K562 (cell line): Measurements from ENCODE around the gene NRM. TPM values are rescaled to one million over a fixed set of nuclear protein-coding genes. Genes with fewer than 3 reads are reported as not detected.

ENCODE experiments used
- ETV6 ChIP-seq, 3 experiments: fragments of 150-350 bp in 1 of 3; sonication (generic) in 1 of 3; formaldehyde crosslinking in 1 of 3; IDR thresholded peaks; 2 replicates each; pipeline versions ENCODE4 v1.6.1 to v1.8.0; 2014 to 2022; ENCODE audit warnings: borderline replicate concordance in 2 of 3, low read depth in 2 of 3, antibody characterized with exemption in 1 of 3, low read length in 1 of 3, mild to moderate bottlenecking in 1 of 3, missing genetic modification reagents in 1 of 3
- FIP1L1 ChIP-seq: fragments of 200-400 bp; formaldehyde crosslinking; IDR thresholded peaks from 2 replicates; pipeline ENCODE4 v1.6.1; 2018; ENCODE audit warnings: mild to moderate bottlenecking, low read depth, low read length; ENCODE audit not compliant: poor library complexity, severe bottlenecking
- L3MBTL2 ChIP-seq: fragments of 450-650 bp; IDR thresholded peaks from 2 replicates; pipeline ENCODE4 v1.6.1; 2016; ENCODE audit warnings: mild to moderate bottlenecking, moderate library complexity
- LCOR ChIP-seq: sonication (generic); formaldehyde crosslinking; IDR thresholded peaks from 2 replicates; pipeline ENCODE4 v1.8.0; 2022; ENCODE audit warnings: mild to moderate bottlenecking, missing genetic modification reagents
- MAFK ChIP-seq: IDR thresholded peaks from 2 replicates; pipeline ENCODE4 v1.6.1; 2011; ENCODE audit warnings: low read length, improper control_type of control experiment
- MCM3 ChIP-seq: fragments of 450-650 bp; IDR thresholded peaks from 2 replicates; pipeline ENCODE4 v1.6.1; 2016
- MTA3 ChIP-seq: fragments of 450-650 bp; formaldehyde crosslinking; IDR thresholded peaks from 2 replicates; pipeline ENCODE4 v1.6.1; 2017; ENCODE audit warnings: mild to moderate bottlenecking, borderline replicate concordance
- NCOA2 ChIP-seq, 2 experiments: fragments of 450-650 bp; IDR thresholded peaks; 2 replicates each; pipeline ENCODE4 v1.6.1; 2018; ENCODE audit warnings: mild to moderate bottlenecking in 2 of 2, moderate library complexity in 1 of 2; ENCODE audit not compliant: partially characterized antibody in 2 of 2
- RCOR1 ChIP-seq, 2 experiments: IDR thresholded peaks; 2 replicates each; pipeline ENCODE4 v1.6.1; 2012; ENCODE audit warnings: low read depth in 2 of 2, low read length in 2 of 2, borderline replicate concordance in 1 of 2, improper control_type of control experiment in 1 of 2
- ZBTB1 ChIP-seq: sonication (generic); formaldehyde crosslinking; IDR thresholded peaks from 2 replicates; pipeline ENCODE4 v1.8.1; 2023; ENCODE audit warnings: missing genetic modification reagents, low read depth, mild to moderate bottlenecking, borderline replicate concordance
- ZBTB49 ChIP-seq: sonication (generic); formaldehyde crosslinking; IDR thresholded peaks from 2 replicates; pipeline ENCODE4 v1.8.0; 2022; ENCODE audit warnings: missing genetic modification reagents, mild to moderate bottlenecking, borderline replicate concordance
- ZNF140 ChIP-seq: fragments of 250-450 bp; sonication (Bioruptor Pico); IDR thresholded peaks from 2 replicates; pipeline ENCODE4 v1.8.0; 2021; ENCODE audit warnings: moderate library complexity, mild to moderate bottlenecking, inconsistent platforms
- ZNF24 ChIP-seq: fragments of 450-650 bp; IDR thresholded peaks from 2 replicates; pipeline ENCODE4 v1.6.1; 2016
- ZNF444 ChIP-seq: fragments of 250-450 bp; sonication (Bioruptor Pico); IDR thresholded peaks from 2 replicates; pipeline ENCODE4 v1.4.0; 2020; ENCODE audit warnings: mild to moderate bottlenecking, moderate library complexity
- ZNF586 ChIP-seq: fragments of 450-650 bp; formaldehyde crosslinking; conservative IDR thresholded peaks from 2 replicates; pipeline ENCODE4 v1.4.0; 2020; ENCODE audit warnings: mild to moderate bottlenecking, moderate library complexity
- ZNF695 ChIP-seq: fragments of 450-650 bp; formaldehyde crosslinking; IDR thresholded peaks from 2 replicates; pipeline ENCODE4 v1.4.0; 2020; ENCODE audit warnings: mild to moderate bottlenecking, moderate library complexity
- polyA plus RNA-seq, 8 experiments: library from polyadenylated mRNA; depleted of rRNA in 4 of 8; stranded (reverse) in 5 of 8; unstranded in 3 of 8; fragments of >200 nt; fragmentation: Nextera tagmentation in 2 of 8; fragmentation: Illumina TruSeq in 1 of 8; extraction: Ambion mirVana in 2 of 8; extraction: Trizol in 1 of 8; gene quantifications; 2 replicates each; pipeline versions ENCODE4 v1.2.1 to v1.2.3, GENCODE V29; 2011 to 2014; ENCODE audit warnings: inconsistent platforms in 1 of 8, missing spikeins in 1 of 8
- total RNA-seq, 7 experiments: library from RNA; depleted of rRNA in 6 of 7; stranded (reverse); fragments of >200 nt in 6 of 7; fragmentation: Illumina TruSeq in 2 of 7; extraction: Trizol in 2 of 7; gene quantifications; 2 replicates each; pipeline versions ENCODE4 v1.2.1 to v1.2.3, GENCODE V29; 2011 to 2021; ENCODE audit warnings: low replicate concordance in 1 of 7
- TF ChIP-seq, protein P1 (sequence below): fragments of 250-450 bp; sonication (Bioruptor Pico); IDR thresholded peaks from 2 replicates; pipeline ENCODE4 v1.5.0; 2020; ENCODE audit warnings: mild to moderate bottlenecking
- TF ChIP-seq, protein P2 (sequence below): fragments of 250-450 bp; sonication (Bioruptor Pico); IDR thresholded peaks from 2 replicates; pipeline ENCODE4 v1.5.0; 2021
- TF ChIP-seq, protein P3 (sequence below): sonication (generic); formaldehyde crosslinking; IDR thresholded peaks from 2 replicates; pipeline ENCODE4 v1.8.0; 2022; ENCODE audit warnings: mild to moderate bottlenecking, missing genetic modification reagents

The NRM gene
- total and polyA plus RNA-seq, 9 of the 15 experiments (the other 6 are each of a cell fraction or from before 2014, with no cell fraction given) = 9.7 to 58.2 (median 18.1) TPM

GRCh38 chr6:30678964-30679726 is 11.6 kb downstream of the NRM start (continued):
- no peak for TF ChIP-seq ZNF695 (CRISPR knock-in tag)
- TF ChIP-seq ZBTB49 (CRISPR knock-in tag) = 0 out of 2 replicates have a peak, but pooled peaks have one; percentile 70
- TF ChIP-seq, protein P1, sequence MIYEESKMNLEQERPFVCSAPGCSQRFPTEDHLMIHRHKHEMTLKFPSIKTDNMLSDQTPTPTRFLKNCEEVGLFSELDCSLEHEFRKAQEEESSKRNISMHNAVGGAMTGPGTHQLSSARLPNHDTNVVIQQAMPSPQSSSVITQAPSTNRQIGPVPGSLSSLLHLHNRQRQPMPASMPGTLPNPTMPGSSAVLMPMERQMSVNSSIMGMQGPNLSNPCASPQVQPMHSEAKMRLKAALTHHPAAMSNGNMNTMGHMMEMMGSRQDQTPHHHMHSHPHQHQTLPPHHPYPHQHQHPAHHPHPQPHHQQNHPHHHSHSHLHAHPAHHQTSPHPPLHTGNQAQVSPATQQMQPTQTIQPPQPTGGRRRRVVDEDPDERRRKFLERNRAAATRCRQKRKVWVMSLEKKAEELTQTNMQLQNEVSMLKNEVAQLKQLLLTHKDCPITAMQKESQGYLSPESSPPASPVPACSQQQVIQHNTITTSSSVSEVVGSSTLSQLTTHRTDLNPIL (CRISPR knock-in tag) = no peak
- no peak for TF ChIP-seq NCOA2 (IDR thresholded peaks at IDR 0.05; ENCODE audit: partially characterized antibody in 2 of 2)
- TF ChIP-seq MCM3 = no peak
- TF ChIP-seq LCOR (CRISPR knock-in tag) = peak; percentile 72
- TF ChIP-seq ZNF140 (CRISPR knock-in tag) = no peak
- peak; percentile 45; the same call in 1 of the 2 replicates for TF ChIP-seq MAFK
- no peak for TF ChIP-seq ZBTB1 (CRISPR knock-in tag)
- TF ChIP-seq L3MBTL2 = 0 out of 2 replicates have a peak, but pooled peaks have one; percentile 38
- no peak for TF ChIP-seq FIP1L1
- TF ChIP-seq, protein P2, sequence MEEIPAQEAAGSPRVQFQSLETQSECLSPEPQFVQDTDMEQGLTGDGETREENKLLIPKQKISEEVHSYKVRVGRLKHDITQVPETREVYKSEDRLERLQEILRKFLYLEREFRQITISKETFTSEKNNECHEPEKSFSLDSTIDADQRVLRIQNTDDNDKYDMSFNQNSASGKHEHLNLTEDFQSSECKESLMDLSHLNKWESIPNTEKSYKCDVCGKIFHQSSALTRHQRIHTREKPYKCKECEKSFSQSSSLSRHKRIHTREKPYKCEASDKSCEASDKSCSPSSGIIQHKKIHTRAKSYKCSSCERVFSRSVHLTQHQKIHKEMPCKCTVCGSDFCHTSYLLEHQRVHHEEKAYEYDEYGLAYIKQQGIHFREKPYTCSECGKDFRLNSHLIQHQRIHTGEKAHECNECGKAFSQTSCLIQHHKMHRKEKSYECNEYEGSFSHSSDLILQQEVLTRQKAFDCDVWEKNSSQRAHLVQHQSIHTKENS = no peak
- peak; percentile 63; the same call in 1 of the 2 replicates for TF ChIP-seq ZNF24
- TF ChIP-seq ETV6 (IDR thresholded peaks at IDR 0.05; ENCODE audit: borderline replicate concordance in 1 of 2, low read depth in 2 of 2, low read length in 1 of 2) = peak in 1 of 2 experiments; percentile 38; a peak in 1 of 4 replicates
- no peak for TF ChIP-seq ETV6 (CRISPR knock-in tag; IDR thresholded peaks at IDR 0.05; ENCODE audit: borderline replicate concordance)
- peak; percentile 78; the same call in 1 of the 2 replicates for TF ChIP-seq MTA3
- peak; percentile 64 to 85; a peak in 3 of 4 replicates for TF ChIP-seq RCOR1 (IDR thresholded peaks at IDR 0.05; ENCODE audit: borderline replicate concordance in 1 of 2, low read depth in 2 of 2, low read length in 2 of 2)
- TF ChIP-seq ZNF586 = no peak
- TF ChIP-seq, protein P3, sequence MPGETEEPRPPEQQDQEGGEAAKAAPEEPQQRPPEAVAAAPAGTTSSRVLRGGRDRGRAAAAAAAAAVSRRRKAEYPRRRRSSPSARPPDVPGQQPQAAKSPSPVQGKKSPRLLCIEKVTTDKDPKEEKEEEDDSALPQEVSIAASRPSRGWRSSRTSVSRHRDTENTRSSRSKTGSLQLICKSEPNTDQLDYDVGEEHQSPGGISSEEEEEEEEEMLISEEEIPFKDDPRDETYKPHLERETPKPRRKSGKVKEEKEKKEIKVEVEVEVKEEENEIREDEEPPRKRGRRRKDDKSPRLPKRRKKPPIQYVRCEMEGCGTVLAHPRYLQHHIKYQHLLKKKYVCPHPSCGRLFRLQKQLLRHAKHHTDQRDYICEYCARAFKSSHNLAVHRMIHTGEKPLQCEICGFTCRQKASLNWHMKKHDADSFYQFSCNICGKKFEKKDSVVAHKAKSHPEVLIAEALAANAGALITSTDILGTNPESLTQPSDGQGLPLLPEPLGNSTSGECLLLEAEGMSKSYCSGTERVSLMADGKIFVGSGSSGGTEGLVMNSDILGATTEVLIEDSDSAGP (CRISPR knock-in tag) = peak; percentile 37; the same call in 1 of the 2 replicates
- TF ChIP-seq ZNF444 = no peak
